Activated CD4-positive, alpha-beta T cell treated with anti-CD3 and anti-CD28 coated beads, Interleukin-2, amount 10 ng/mL, durations not matched to agents 24 days and 14 days (primary cell): ENCODE data around the gene AGAP3. TPM values are rescaled to one million over a fixed set of nuclear protein-coding genes. Genes with fewer than 3 reads are reported as not detected.

Source experiments
- DNase-seq: peaks from one replicate; pipeline ENCODE4 v3.0.0; 2022
- H3K27ac Mint-ChIP-seq: one replicate; pipeline ENCODE4 v1.8.0; 2022; ENCODE audit warnings: mild to moderate bottlenecking, mixed read lengths
- H3K27me3 Mint-ChIP-seq: one replicate; pipeline ENCODE4 v1.8.0; 2022; ENCODE audit warnings: mixed read lengths
- H3K36me3 Mint-ChIP-seq: one replicate; pipeline ENCODE4 v1.8.0; 2022; ENCODE audit warnings: low read depth, mild to moderate bottlenecking, mixed read lengths
- H3K4me1 Mint-ChIP-seq: one replicate; pipeline ENCODE4 v1.8.0; 2021; ENCODE audit warnings: mixed read lengths
- H3K4me3 Mint-ChIP-seq: one replicate; pipeline ENCODE4 v1.8.0; 2022; ENCODE audit warnings: mild to moderate bottlenecking, moderate library complexity, mixed read lengths
- H3K9me3 Mint-ChIP-seq: one replicate; pipeline ENCODE4 v1.8.0; 2021; ENCODE audit warnings: mixed read lengths
- intact Hi-C: fragments of 100-400 bp; cut with micrococcal nuclease; formaldehyde crosslinking; loops from one replicate; pipeline ENCODE4 v1.15.1; 2023
- total RNA-seq: library from RNA; stranded (reverse); gene quantifications from 2 replicates; pipeline ENCODE4 v1.2.3, GENCODE V29; 2022

The AGAP3 gene
- total RNA-seq, 1 donor from 2014 or later: 54.3 TPM

GRCh38 chr7:151051108-151051507, 35.2 kb upstream of the AGAP3 start:
- DNase-seq: peak; percentile 91
- Mint-ChIP-seq H3K27me3 (peaks cover 5% of the 10 kb centered on the region), H3K27ac (no peak overlapping the region)

GRCh38 chr7:151053096-151053495, 33.2 kb upstream of the AGAP3 start:
- peaks cover 6% of the 10 kb centered on the region for H3K36me3 Mint-ChIP-seq
- H3K27me3 Mint-ChIP-seq: peaks cover 5% of the 10 kb centered on the region
- intact Hi-C loops: no loop called here
- H3K4me1 Mint-ChIP-seq: peaks cover 22% of the 10 kb centered on the region
- H3K9me3 Mint-ChIP-seq: no peaks in the 10 kb centered on the region
- no peak for DNase-seq
- no peak overlapping the region for H3K4me3 Mint-ChIP-seq
- no peak overlapping the region for H3K27ac Mint-ChIP-seq

More at GRCh38 chr7:151051108-151051507, 35.2 kb upstream of the AGAP3 start:
- intact Hi-C loops: no loop called here
- no peak overlapping the region for H3K4me3 Mint-ChIP-seq
- no peaks in the 10 kb centered on the region for H3K9me3 Mint-ChIP-seq
- peaks cover 8% of the 10 kb centered on the region for H3K4me1 Mint-ChIP-seq
- H3K36me3 Mint-ChIP-seq: peaks cover 4% of the 10 kb centered on the region

GRCh38 chr7:151053751-151054150, 32.5 kb upstream of the AGAP3 start:
- DNase-seq: no peak
- H3K27me3 Mint-ChIP-seq: peaks cover 5% of the 10 kb centered on the region
- H3K4me3 Mint-ChIP-seq: no peak overlapping the region
- peaks cover 6% of the 10 kb centered on the region for H3K36me3 Mint-ChIP-seq
- no peak overlapping the region for H3K27ac Mint-ChIP-seq
- peaks cover 26% of the 10 kb centered on the region for H3K4me1 Mint-ChIP-seq
- H3K9me3 Mint-ChIP-seq: no peaks in the 10 kb centered on the region
- intact Hi-C loops: no loop called here

- Mint-ChIP-seq H3K4me3 (peak overlapping the region; percentile 99), H3K4me1 (peaks cover 39% of the 10 kb centered on the region), H3K27me3 (no peaks in the 10 kb centered on the region), H3K9me3 (no peaks in the 10 kb centered on the region), H3K36me3 (peaks cover 6% of the 10 kb centered on the region), H3K27ac (no peak overlapping the region)
- DNase-seq: no peak
- intact Hi-C loops: no loop called here
Measured at GRCh38 chr7:151056283-151056665, 30.0 kb upstream of the AGAP3 start.

GRCh38 chr7:151056666-151057505, 29.4 kb upstream of the AGAP3 start:
- intact Hi-C loops: no loop called here
- no peak for DNase-seq
- H3K9me3 Mint-ChIP-seq: no peaks in the 10 kb centered on the region
- H3K27me3 Mint-ChIP-seq: no peaks in the 10 kb centered on the region
- H3K4me1 Mint-ChIP-seq: peaks cover 44% of the 10 kb centered on the region
- peaks cover 9% of the 10 kb centered on the region for H3K36me3 Mint-ChIP-seq
- peak overlapping the region; percentile 99 for H3K4me3 Mint-ChIP-seq
- H3K27ac Mint-ChIP-seq: peak overlapping the region; percentile 69

- intact Hi-C loops: no loop called here
- no peak for DNase-seq
- peaks cover 43% of the 10 kb centered on the region for H3K4me1 Mint-ChIP-seq
- no peaks in the 10 kb centered on the region for H3K27me3 Mint-ChIP-seq
- H3K4me3 Mint-ChIP-seq: peak within 1 kb of the TSS; percentile 99
- peaks cover 7% of the 10 kb centered on the region for H3K36me3 Mint-ChIP-seq
- H3K9me3 Mint-ChIP-seq: no peaks in the 10 kb centered on the region
- H3K27ac Mint-ChIP-seq: peak within 1 kb of the TSS; percentile 88
Measured at GRCh38 chr7:151057506-151057988, 28.7 kb upstream of the AGAP3 start, which contains the start of gene CDK5. CDK5 (minus strand) TSS chr7:151057897; CDS start chr7:151057848, 49 bp downstream.

- Mint-ChIP-seq H3K27ac (peak overlapping the region; percentile 88), H3K4me1 (peaks cover 38% of the 10 kb centered on the region), H3K4me3 (peak overlapping the region; percentile 99), H3K36me3 (peaks cover 5% of the 10 kb centered on the region), H3K27me3 (no peaks in the 10 kb centered on the region), H3K9me3 (no peaks in the 10 kb centered on the region)
- DNase-seq: peak; percentile 99
- intact Hi-C loops: loop anchor here (1.0 to 2.0 kb wide), 6 partner anchors 19 to 169 kb away; partner anchors contain the start of genes ABCB8, ABCF2 and FASTK
Measured at GRCh38 chr7:151057989-151058780, 28.1 kb upstream of the AGAP3 start.

- Mint-ChIP-seq H3K9me3 (no peaks in the 10 kb centered on the region), H3K27me3 (no peaks in the 10 kb centered on the region), H3K27ac (peak overlapping the region; percentile 88), H3K36me3 (peaks cover 5% of the 10 kb centered on the region), H3K4me1 (peaks cover 36% of the 10 kb centered on the region), H3K4me3 (peak overlapping the region; percentile 99)
- intact Hi-C loops: loop anchor here (1.0 to 2.0 kb wide), 6 partner anchors 20 to 168 kb away; partner anchors contain the start of genes ABCB8, ABCF2 and FASTK
- peak; percentile 77 for DNase-seq
Measured at GRCh38 chr7:151058781-151059366, 27.4 kb upstream of the AGAP3 start.

- H3K4me3 Mint-ChIP-seq: peak within 1 kb of the TSS; percentile 99
- intact Hi-C loops: loop anchor here (2.0 kb wide), 2 partner anchors 41 to 49 kb away; no protein-coding TSS in a partner anchor
- H3K4me1 Mint-ChIP-seq: peaks cover 36% of the 10 kb centered on the region
- peak; percentile 94 for DNase-seq
- peaks cover 5% of the 10 kb centered on the region for H3K36me3 Mint-ChIP-seq
- H3K27ac Mint-ChIP-seq: peak within 1 kb of the TSS; percentile 88
- H3K27me3 Mint-ChIP-seq: no peaks in the 10 kb centered on the region
- no peaks in the 10 kb centered on the region for H3K9me3 Mint-ChIP-seq
Measured at GRCh38 chr7:151059367-151060112, 26.7 kb upstream of the AGAP3 start, which contains the start of gene SLC4A2. SLC4A2 (plus strand) TSS chr7:151059589; CDS start chr7:151061988, 2,399 bp downstream.

- Mint-ChIP-seq H3K4me1 (peaks cover 36% of the 10 kb centered on the region), H3K9me3 (no peaks in the 10 kb centered on the region), H3K27me3 (no peaks in the 10 kb centered on the region), H3K4me3 (peak overlapping the region; percentile 99), H3K27ac (peak overlapping the region; percentile 83), H3K36me3 (peaks cover 5% of the 10 kb centered on the region)
- intact Hi-C loops: no loop called here
- no peak for DNase-seq
Measured at GRCh38 chr7:151060113-151060415, 26.2 kb upstream of the AGAP3 start.

- intact Hi-C loops: no loop called here
- H3K27me3 Mint-ChIP-seq: no peaks in the 10 kb centered on the region
- no peaks in the 10 kb centered on the region for H3K9me3 Mint-ChIP-seq
- peaks cover 36% of the 10 kb centered on the region for H3K4me1 Mint-ChIP-seq
- peak overlapping the region; percentile 83 for H3K27ac Mint-ChIP-seq
- peak; percentile 65 for DNase-seq
- H3K4me3 Mint-ChIP-seq: peak overlapping the region; percentile 99
- H3K36me3 Mint-ChIP-seq: peaks cover 10% of the 10 kb centered on the region
Measured at GRCh38 chr7:151060416-151061212, 25.7 kb upstream of the AGAP3 start.
